WTC11 (cell line): ENCODE results near the gene RBM28. TPM values are rescaled to one million over a fixed set of nuclear protein-coding genes. Genes with fewer than 3 reads are reported as not detected.

Experiments used
- ATAC-seq: fragments of 200-7000 bp; cut with Tn5 transposase; 2 replicates; pipeline ENCODE4 v1.10.0; 2021; ENCODE audit warnings: mild to moderate bottlenecking, moderate library complexity
- CTCF ChIA-PET: fragments of 300-600 bp; sonication (Branson Sonifier 250); formaldehyde crosslinking; loops from one replicate; lab custom pipeline; 2021; ENCODE audit warnings: antibody characterized with exemption; lab: Charles Lee
- POLR2A ChIA-PET: fragments of 350-600 bp; sonication (Branson Sonifier 250); formaldehyde crosslinking; loops from one replicate; lab custom pipeline; 2021; ENCODE audit warnings: antibody characterized with exemption; lab: Charles Lee
- DNase-seq: peaks from one replicate; pipeline ENCODE4 v3.0.0; 2021; ENCODE audit warnings: low spot score
- H3K27ac Mint-ChIP-seq: 2 replicates; pipeline ENCODE4 v1.8.0; 2021; ENCODE audit warnings: mixed read lengths
- H3K27me3 Mint-ChIP-seq: 2 replicates; pipeline ENCODE4 v1.8.0; 2021; ENCODE audit warnings: low read depth, mild to moderate bottlenecking, moderate library complexity, mixed read lengths
- H3K36me3 Mint-ChIP-seq: 2 replicates; pipeline ENCODE4 v1.8.0; 2021; ENCODE audit warnings: mixed read lengths
- H3K4me1 Mint-ChIP-seq: 2 replicates; pipeline ENCODE4 v1.8.0; 2022; ENCODE audit warnings: mixed read lengths
- H3K4me3 Mint-ChIP-seq: 2 replicates; pipeline ENCODE4 v1.8.0; 2021; ENCODE audit warnings: mild to moderate bottlenecking, moderate library complexity, mixed read lengths
- H3K9me3 Mint-ChIP-seq: 2 replicates; pipeline ENCODE4 v1.8.0; 2021; ENCODE audit warnings: mixed read lengths
- ATF3 ChIP-seq: sonication (generic); formaldehyde crosslinking; conservative IDR thresholded peaks from 2 replicates; pipeline ENCODE4 v1.8.1; 2022; ENCODE audit warnings: mild to moderate bottlenecking, missing genetic modification reagents
- CREB1 ChIP-seq: sonication (generic); formaldehyde crosslinking; IDR thresholded peaks from 2 replicates; pipeline ENCODE4 v1.8.0; 2023; ENCODE audit warnings: mild to moderate bottlenecking, missing genetic modification reagents
- CREM ChIP-seq: sonication (generic); formaldehyde crosslinking; IDR thresholded peaks from 2 replicates; pipeline ENCODE4 v1.8.1; 2022; ENCODE audit warnings: mild to moderate bottlenecking, missing genetic modification reagents, moderate library complexity
- FOXJ3 ChIP-seq: sonication (generic); formaldehyde crosslinking; IDR thresholded peaks from 2 replicates; pipeline ENCODE4 v1.9.0; 2021; ENCODE audit warnings: missing genetic modification reagents, mild to moderate bottlenecking, borderline replicate concordance
- FOXP4 ChIP-seq: sonication (generic); formaldehyde crosslinking; IDR thresholded peaks from 2 replicates; pipeline ENCODE4 v1.8.0; 2022; ENCODE audit warnings: mild to moderate bottlenecking, missing genetic modification reagents
- IRF1 ChIP-seq: sonication (generic); formaldehyde crosslinking; IDR thresholded peaks from 2 replicates; pipeline ENCODE4 v1.8.0; 2023; ENCODE audit warnings: missing genetic modification reagents
- JUN ChIP-seq: sonication (generic); formaldehyde crosslinking; IDR thresholded peaks from 2 replicates; pipeline ENCODE4 v1.8.0; 2023; ENCODE audit warnings: mild to moderate bottlenecking, missing genetic modification reagents
- NFATC4 ChIP-seq: fragments of 250-450 bp; sonication (Bioruptor Pico); IDR thresholded peaks from 2 replicates; pipeline ENCODE4 v1.9.0; 2021; ENCODE audit warnings: mild to moderate bottlenecking
- NR1H2 ChIP-seq: sonication (generic); formaldehyde crosslinking; IDR thresholded peaks from 2 replicates; pipeline ENCODE4 v1.9.0; 2021; ENCODE audit warnings: mild to moderate bottlenecking, moderate library complexity, missing genetic modification reagents
- OVOL2 ChIP-seq: fragments of 250-450 bp; sonication (Bioruptor Pico); IDR thresholded peaks from 2 replicates; pipeline ENCODE4 v1.9.0; 2021; ENCODE audit warnings: mild to moderate bottlenecking, borderline replicate concordance
- STAT6 ChIP-seq: sonication (generic); formaldehyde crosslinking; conservative IDR thresholded peaks from 2 replicates; pipeline ENCODE4 v1.8.1; 2023; ENCODE audit warnings: mild to moderate bottlenecking, low read depth, missing genetic modification reagents, moderate library complexity
- TP53 ChIP-seq: sonication (generic); formaldehyde crosslinking; IDR thresholded peaks from 2 replicates; pipeline ENCODE4 v1.8.1; 2023; ENCODE audit warnings: mild to moderate bottlenecking, missing genetic modification reagents
- USF1 ChIP-seq: sonication (generic); formaldehyde crosslinking; IDR thresholded peaks from 2 replicates; pipeline ENCODE4 v1.8.0; 2022; ENCODE audit warnings: mild to moderate bottlenecking, missing genetic modification reagents
- ZNF121 ChIP-seq: sonication (generic); formaldehyde crosslinking; IDR thresholded peaks from 2 replicates; pipeline ENCODE4 v1.8.0; 2023; ENCODE audit warnings: missing genetic modification reagents
- ZNF232 ChIP-seq: sonication (generic); formaldehyde crosslinking; IDR thresholded peaks from 2 replicates; pipeline ENCODE4 v1.8.0; 2022; ENCODE audit warnings: mild to moderate bottlenecking, missing genetic modification reagents
- ZNF423 ChIP-seq: fragments of 250-450 bp; sonication (Bioruptor Pico); IDR thresholded peaks from 2 replicates; pipeline ENCODE4 v2.1.2; 2022; ENCODE audit warnings: mild to moderate bottlenecking, moderate library complexity
- ZNF532 ChIP-seq: fragments of 250-450 bp; sonication (Bioruptor Pico); IDR thresholded peaks from 2 replicates; pipeline ENCODE4 v1.9.0; 2021; ENCODE audit warnings: mild to moderate bottlenecking, borderline replicate concordance
- ZSCAN18 ChIP-seq: fragments of 250-450 bp; sonication (Bioruptor Pico); IDR thresholded peaks from 2 replicates; pipeline ENCODE4 v2.1.2; 2022; ENCODE audit warnings: mild to moderate bottlenecking, moderate library complexity
- total RNA-seq: library from RNA; stranded (reverse); gene quantifications from 3 replicates; pipeline ENCODE4 v1.2.3, GENCODE V29; 2021
- TF ChIP-seq, protein P1 (sequence below): sonication (generic); formaldehyde crosslinking; IDR thresholded peaks from 2 replicates; pipeline ENCODE4 v1.8.1; 2022; ENCODE audit warnings: mild to moderate bottlenecking, moderate library complexity, missing genetic modification reagents
- TF ChIP-seq, protein P2 (sequence below): fragments of 250-450 bp; sonication (Bioruptor Pico); conservative IDR thresholded peaks from 2 replicates; pipeline ENCODE4 v1.9.0; 2021; ENCODE audit warnings: mild to moderate bottlenecking

The RBM28 gene
- total RNA-seq, 1 experiment from 2014 or later: 66.1 TPM

DNA sequence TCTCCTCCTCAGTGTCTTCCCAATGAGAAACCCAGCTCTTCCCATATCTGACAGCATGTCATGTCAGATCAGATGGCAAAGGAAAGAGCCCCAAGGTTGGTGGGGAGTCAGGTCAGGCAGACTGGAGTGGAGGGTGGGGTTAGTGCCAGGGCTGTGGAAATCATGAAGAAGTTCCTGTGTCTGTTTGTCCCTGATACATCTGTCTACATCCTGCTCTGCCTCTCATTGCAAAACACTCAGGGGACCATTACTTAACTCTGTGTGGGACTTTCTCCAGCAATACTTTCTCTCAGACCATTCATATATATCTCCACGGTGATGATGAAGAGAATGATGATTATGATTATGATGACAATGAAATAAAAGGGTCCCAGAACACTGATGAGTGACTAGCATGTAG lies 14.5 kb upstream of the RBM28 start:
- ChIA-PET POLR2A (no interaction called here), CTCF (interaction anchor here (1.0 to 9.2 kb wide), 5 partner anchors 9 to 69 kb away, joined by 3 to 107 read pairs (median 7); no protein-coding TSS in a partner anchor)
- H3K36me3 Mint-ChIP-seq: no peaks in the 10 kb centered on the region
- H3K4me1 Mint-ChIP-seq: peaks cover 23% of the 10 kb centered on the region
- no peak for TF ChIP-seq ZNF121 (CRISPR knock-in tag)
- TF ChIP-seq NR1H2 (CRISPR knock-in tag): no peak
- no peak for TF ChIP-seq FOXJ3 (CRISPR knock-in tag)
- no peak for TF ChIP-seq IRF1 (CRISPR knock-in tag)
- no peak for TF ChIP-seq JUN
- no peak for TF ChIP-seq ZSCAN18 (CRISPR knock-in tag)
- TF ChIP-seq ATF3 (CRISPR knock-in tag): no peak
- no peak for TF ChIP-seq ZNF532 (CRISPR knock-in tag)
- H3K27ac Mint-ChIP-seq: no peak overlapping the region
- DNase-seq (no peak), ATAC-seq (no peak)
- no peak overlapping the region for H3K4me3 Mint-ChIP-seq
- H3K27me3 Mint-ChIP-seq: peaks cover 90% of the 10 kb centered on the region
- H3K9me3 Mint-ChIP-seq: no peaks in the 10 kb centered on the region

GRCh38 chr7:128357217-128357613 lies 13.5 kb upstream of the RBM28 start:
- ChIA-PET CTCF (interaction anchor here (1.1 to 9.2 kb wide), 4 partner anchors 10 to 70 kb away, joined by 4 to 107 read pairs (median 12); no protein-coding TSS in a partner anchor), POLR2A (no interaction called here)
- H3K27ac Mint-ChIP-seq: no peak overlapping the region
- H3K4me3 Mint-ChIP-seq: no peak overlapping the region
- ATAC-seq (no peak), DNase-seq (no peak)
- no peaks in the 10 kb centered on the region for H3K9me3 Mint-ChIP-seq
- no peaks in the 10 kb centered on the region for H3K36me3 Mint-ChIP-seq
- peaks cover 27% of the 10 kb centered on the region for H3K4me1 Mint-ChIP-seq
- H3K27me3 Mint-ChIP-seq: peaks cover 90% of the 10 kb centered on the region
- TF ChIP-seq ZNF232 (CRISPR knock-in tag) (no peak), USF1 (CRISPR knock-in tag) (no peak), FOXP4 (CRISPR knock-in tag) (no peak), ZNF423 (CRISPR knock-in tag) (no peak), NFATC4 (no peak), TP53 (CRISPR knock-in tag) (no peak), CREB1 (CRISPR knock-in tag) (no peak), STAT6 (CRISPR knock-in tag) (no peak), OVOL2 (CRISPR knock-in tag) (no peak), CREM (CRISPR knock-in tag) (no peak)
- TF ChIP-seq, protein P1, sequence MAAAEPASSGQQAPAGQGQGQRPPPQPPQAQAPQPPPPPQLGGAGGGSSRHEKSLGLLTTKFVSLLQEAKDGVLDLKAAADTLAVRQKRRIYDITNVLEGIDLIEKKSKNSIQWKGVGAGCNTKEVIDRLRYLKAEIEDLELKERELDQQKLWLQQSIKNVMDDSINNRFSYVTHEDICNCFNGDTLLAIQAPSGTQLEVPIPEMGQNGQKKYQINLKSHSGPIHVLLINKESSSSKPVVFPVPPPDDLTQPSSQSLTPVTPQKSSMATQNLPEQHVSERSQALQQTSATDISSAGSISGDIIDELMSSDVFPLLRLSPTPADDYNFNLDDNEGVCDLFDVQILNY (CRISPR knock-in tag): no peak
- TF ChIP-seq, protein P2, sequence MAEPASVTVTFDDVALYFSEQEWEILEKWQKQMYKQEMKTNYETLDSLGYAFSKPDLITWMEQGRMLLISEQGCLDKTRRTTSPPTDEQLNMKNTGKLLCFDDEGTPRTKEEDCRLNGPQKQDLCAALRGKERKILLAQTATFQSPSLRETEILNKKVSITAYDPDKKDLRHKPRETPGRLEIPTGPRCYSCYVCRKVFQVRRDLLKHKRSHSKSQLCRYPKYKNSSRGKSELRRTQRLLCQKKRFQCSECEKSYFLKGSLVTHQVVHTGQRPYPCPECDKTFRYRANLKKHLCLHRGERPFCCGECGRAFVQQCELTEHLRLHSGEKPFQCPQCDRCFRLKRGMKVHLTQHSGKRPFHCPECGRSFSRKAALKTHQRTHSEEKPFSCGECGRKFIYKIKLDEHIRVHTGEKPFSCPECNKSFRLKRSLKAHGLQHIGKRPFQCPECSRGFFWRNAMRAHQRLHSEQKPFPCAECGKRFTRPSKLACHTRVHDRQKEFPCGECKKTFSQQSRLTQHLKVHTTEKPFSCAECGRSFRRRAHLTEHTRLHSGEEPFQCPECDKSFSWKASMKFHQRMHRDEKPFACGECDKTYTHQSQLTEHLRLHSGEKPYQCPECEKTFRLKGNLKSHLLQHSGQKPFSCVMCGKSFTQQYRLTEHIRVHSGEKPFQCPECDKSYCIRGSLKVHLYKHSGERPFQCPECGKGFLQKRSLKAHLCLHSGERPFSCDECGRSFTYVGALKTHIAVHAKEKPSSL (CRISPR knock-in tag): no peak
